ENCODE data around the gene ATP6V0B. TPM values are rescaled to one million over a fixed set of nuclear protein-coding genes. Genes with fewer than 3 reads are reported as not detected.

The ATP6V0B gene
- total and polyA plus RNA-seq, 2 of the 13 experiments (the other 11 are each of a cell fraction or from before 2014, with no cell fraction given) = 157 to 161 TPM

GRCh38 chr1:43991476-43992231 lies 16.9 kb downstream of the ATP6V0B start, which contains the start of gene CCDC24 (continued):
- TF ChIP-seq ZNF784 (CRISPR knock-in tag; IDR thresholded peaks at IDR 0.05; ENCODE audit: borderline replicate concordance) = no peak
- TF ChIP-seq ZNF333 (CRISPR knock-in tag; IDR thresholded peaks at IDR 0.05; ENCODE audit: borderline replicate concordance) = 0 out of 2 replicates have a peak, but pooled peaks have one; percentile 82
- TF ChIP-seq ZNF205 (CRISPR knock-in tag; IDR thresholded peaks at IDR 0.05) = peak; percentile 90
- TF ChIP-seq IRF2 (CRISPR knock-in tag; IDR thresholded peaks at IDR 0.05) = 0 out of 2 replicates have a peak, but pooled peaks have one; percentile 42
- TF ChIP-seq ZXDC (CRISPR knock-in tag; IDR thresholded peaks at IDR 0.05) = 0 out of 2 replicates have a peak, but pooled peaks have one; percentile 32
- no peak; the same call in 1 of the 2 replicates for TF ChIP-seq MEF2D (CRISPR knock-in tag; IDR thresholded peaks at IDR 0.05)
- no peak for TF ChIP-seq PCBP2 (optimal IDR thresholded peaks at IDR 0.05; ENCODE audit: low read depth, low read length, poor library complexity, severe bottlenecking)
- no peak for TF ChIP-seq SRSF9 (IDR thresholded peaks at IDR 0.05; ENCODE audit: borderline replicate concordance, insufficient read depth, low read depth, low read length, poor library complexity, severe bottlenecking)
- TF ChIP-seq PPARG (CRISPR knock-in tag; conservative IDR thresholded peaks at IDR 0.05) = no peak; the same call in 1 of the 2 replicates
- TF ChIP-seq ZBTB8A (CRISPR knock-in tag; IDR thresholded peaks at IDR 0.05; ENCODE audit: borderline replicate concordance, low read depth) = 0 out of 2 replicates have a peak, but pooled peaks have one; percentile 41
- no peak for TF ChIP-seq JDP2 (CRISPR knock-in tag; IDR thresholded peaks at IDR 0.05; ENCODE audit: borderline replicate concordance)
- TF ChIP-seq SRSF1 (optimal IDR thresholded peaks at IDR 0.05; ENCODE audit: low read depth, low read length) = no peak
- no peak for TF ChIP-seq BRCA1 (CRISPR knock-in tag; IDR thresholded peaks at IDR 0.05)
- 0 out of 2 replicates have a peak, but pooled peaks have one; percentile 54 for TF ChIP-seq YEATS4 (CRISPR knock-in tag; IDR thresholded peaks at IDR 0.05; ENCODE audit: borderline replicate concordance)
- TF ChIP-seq CENPBD1 (CRISPR knock-in tag; IDR thresholded peaks at IDR 0.05; ENCODE audit: borderline replicate concordance, low read depth) = no peak
- TF ChIP-seq SP140L (CRISPR knock-in tag; IDR thresholded peaks at IDR 0.05; ENCODE audit: borderline replicate concordance) = no peak
- TF ChIP-seq KDM2A (CRISPR knock-in tag; IDR thresholded peaks at IDR 0.05; ENCODE audit: borderline replicate concordance, low read depth) = peak; percentile 100
- no peak for TF ChIP-seq KMT2A (CRISPR knock-in tag; IDR thresholded peaks at IDR 0.05)
- TF ChIP-seq RFXAP (CRISPR knock-in tag; IDR thresholded peaks at IDR 0.05; ENCODE audit: borderline replicate concordance) = no peak
- TF ChIP-seq TOPORS (CRISPR knock-in tag; IDR thresholded peaks at IDR 0.05) = peak; percentile 18; the same call in 1 of the 2 replicates
- peak; percentile 18; the same call in 1 of the 2 replicates for TF ChIP-seq SAFB2 (CRISPR knock-in tag; IDR thresholded peaks at IDR 0.05; ENCODE audit: borderline replicate concordance, low read depth)
- peak; percentile 91 for TF ChIP-seq CHCHD3 (CRISPR knock-in tag; IDR thresholded peaks at IDR 0.05)
- TF ChIP-seq GLI4 (CRISPR knock-in tag; IDR thresholded peaks at IDR 0.05; ENCODE audit: borderline replicate concordance) = no peak
- 0 out of 2 replicates have a peak, but pooled peaks have one; percentile 27 for TF ChIP-seq ZNF780A (CRISPR knock-in tag; IDR thresholded peaks at IDR 0.05)
- peak; percentile 41 for TF ChIP-seq ASH2L (IDR thresholded peaks at IDR 0.05; ENCODE audit: insufficient read length, low read depth, low read length)

Data from HepG2 (cell line).